SU-DHL-6 (cell line): Measurements from ENCODE around the gene ISG20.

Source experiments
- H2AFZ ChIP-seq: fragments of 200-600 bp; sonication (generic); 2 replicates; pipeline ENCODE4 v1.6.1; 2014; ENCODE audit warnings: low read depth, mild to moderate bottlenecking, moderate library complexity, mixed read lengths, antibody characterized with exemption, low read length; ENCODE audit not compliant: severe bottlenecking
- H3F3A ChIP-seq: fragments of 200-600 bp; shearing (Covaris generic); 2 replicates; pipeline ENCODE4 v1.6.0; 2016; ENCODE audit warnings: antibody characterized with exemption, mild to moderate bottlenecking; ENCODE audit not compliant: insufficient read depth
- H3K27ac ChIP-seq: fragments of 200-600 bp; sonication (generic); 2 replicates; pipeline ENCODE4 v1.5.1; 2016; ENCODE audit warnings: low read depth, mild to moderate bottlenecking, low read length, moderate library complexity, mixed read lengths
- H3K27me3 ChIP-seq: fragments of 200-600 bp; sonication (generic), shearing (Covaris generic); 2 replicates; pipeline ENCODE4 v1.6.0; 2014; ENCODE audit warnings: mild to moderate bottlenecking, low read length
- H3K36me3 ChIP-seq: fragments of 200-600 bp; sonication (generic); 2 replicates; pipeline ENCODE4 v1.6.1; 2014; ENCODE audit warnings: mild to moderate bottlenecking, low read length, mixed read lengths
- H3K4me2 ChIP-seq: fragments of 300-600, 200-600 bp; shearing (Covaris generic), sonication (generic); 2 replicates; pipeline ENCODE4 v1.6.0; 2014; ENCODE audit warnings: low read length, low read depth, mild to moderate bottlenecking; ENCODE audit not compliant: poor library complexity, severe bottlenecking
- H3K4me3 ChIP-seq: fragments of 200-600 bp; sonication (generic); 2 replicates; pipeline ENCODE4 v1.5.1; 2014; ENCODE audit warnings: antibody characterized with exemption, low read length, mild to moderate bottlenecking, mixed read lengths; ENCODE audit not compliant: insufficient read depth, poor library complexity, severe bottlenecking
- H3K79me2 ChIP-seq: fragments of 200-600 bp; sonication (generic); 2 replicates; pipeline ENCODE4 v1.6.1; 2014; ENCODE audit warnings: mild to moderate bottlenecking, low read length, moderate library complexity; ENCODE audit not compliant: insufficient read depth
- H3K9ac ChIP-seq: fragments of 200-600 bp; sonication (generic); 2 replicates; pipeline ENCODE4 v1.7.0; 2014; ENCODE audit warnings: mild to moderate bottlenecking, low read length
- H3K9me2 ChIP-seq: fragments of 200-600 bp; sonication (generic); replicated peaks from 2 replicates; pipeline ENCODE4 v1.6.1; 2014; ENCODE audit warnings: low read length; ENCODE audit not compliant: insufficient read depth
- H3K9me3 ChIP-seq: fragments of 200-600 bp; sonication (generic); 2 replicates; pipeline ENCODE4 v1.6.1; 2014; ENCODE audit warnings: low read length, mixed read lengths; ENCODE audit not compliant: insufficient read depth
- H4K20me1 ChIP-seq: fragments of 200-600 bp; sonication (generic); 2 replicates; pipeline ENCODE4 v1.6.1; 2014; ENCODE audit warnings: low read depth, mild to moderate bottlenecking, antibody characterized with exemption, low read length, moderate library complexity, mixed read lengths
- EZH2phosphoT487 ChIP-seq: fragments of 200-600 bp; sonication (generic), shearing (Covaris generic); conservative IDR thresholded peaks from 2 replicates; pipeline ENCODE4 v1.6.1; 2018; ENCODE audit warnings: mild to moderate bottlenecking, antibody characterized with exemption, low read length, moderate library complexity, mixed read lengths
- TF ChIP-seq, protein P1 (sequence below): fragments of 200-600 bp; sonication (generic); IDR thresholded peaks from one replicate; pipeline ENCODE4 v1.5.1; 2017; ENCODE audit warnings: antibody characterized with exemption, mild to moderate bottlenecking, low read length, moderate library complexity; ENCODE audit not compliant: insufficient read depth, poor library complexity, severe bottlenecking

ISG20 gene

DNA sequence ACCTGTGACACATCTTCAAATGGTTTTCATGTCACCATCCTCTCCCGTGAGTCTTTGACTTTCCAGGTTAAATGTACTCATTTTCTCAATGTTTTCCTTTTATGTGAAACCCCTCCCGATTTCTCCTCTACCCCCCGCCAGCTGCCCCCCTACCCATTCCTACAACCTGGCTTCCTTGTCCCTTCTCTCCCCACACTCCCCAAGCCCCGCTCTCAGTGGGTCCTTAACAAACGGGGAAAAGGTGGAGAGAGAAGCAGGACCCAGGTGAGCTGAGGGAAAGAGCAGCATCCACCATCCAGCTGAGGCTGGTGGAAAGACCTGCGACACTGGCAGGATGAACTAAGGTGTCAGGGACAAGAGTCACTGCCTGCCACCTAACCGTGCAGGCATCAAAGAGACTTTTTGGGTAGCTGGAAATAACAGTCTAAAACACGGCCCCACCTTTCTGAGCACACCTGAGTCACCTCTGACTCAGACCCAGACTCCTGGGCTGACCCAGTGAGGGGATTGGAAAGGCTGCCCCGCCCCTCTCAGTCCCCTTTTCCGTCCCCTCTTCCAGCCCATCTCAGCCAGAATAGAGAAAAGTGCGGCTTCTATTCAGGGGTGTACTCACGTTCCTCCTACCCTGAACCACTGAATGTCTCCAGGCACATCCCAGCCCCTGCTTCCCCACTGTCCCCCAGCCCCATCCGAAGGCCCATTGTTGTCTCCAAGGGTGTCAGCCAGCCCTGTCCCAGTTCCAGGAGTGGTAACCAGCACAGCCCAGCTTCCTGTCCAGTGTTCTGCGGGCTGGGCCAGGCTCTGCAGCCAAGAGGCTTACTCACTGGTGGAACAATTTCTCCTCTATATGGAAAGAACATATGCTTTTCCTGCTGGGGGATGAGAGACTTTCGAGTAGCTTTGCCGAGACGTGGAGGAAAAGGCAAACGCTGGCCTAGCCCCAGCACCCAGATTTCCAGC is 20.4 kb downstream of the ISG20 start:
- TF ChIP-seq, protein P1, sequence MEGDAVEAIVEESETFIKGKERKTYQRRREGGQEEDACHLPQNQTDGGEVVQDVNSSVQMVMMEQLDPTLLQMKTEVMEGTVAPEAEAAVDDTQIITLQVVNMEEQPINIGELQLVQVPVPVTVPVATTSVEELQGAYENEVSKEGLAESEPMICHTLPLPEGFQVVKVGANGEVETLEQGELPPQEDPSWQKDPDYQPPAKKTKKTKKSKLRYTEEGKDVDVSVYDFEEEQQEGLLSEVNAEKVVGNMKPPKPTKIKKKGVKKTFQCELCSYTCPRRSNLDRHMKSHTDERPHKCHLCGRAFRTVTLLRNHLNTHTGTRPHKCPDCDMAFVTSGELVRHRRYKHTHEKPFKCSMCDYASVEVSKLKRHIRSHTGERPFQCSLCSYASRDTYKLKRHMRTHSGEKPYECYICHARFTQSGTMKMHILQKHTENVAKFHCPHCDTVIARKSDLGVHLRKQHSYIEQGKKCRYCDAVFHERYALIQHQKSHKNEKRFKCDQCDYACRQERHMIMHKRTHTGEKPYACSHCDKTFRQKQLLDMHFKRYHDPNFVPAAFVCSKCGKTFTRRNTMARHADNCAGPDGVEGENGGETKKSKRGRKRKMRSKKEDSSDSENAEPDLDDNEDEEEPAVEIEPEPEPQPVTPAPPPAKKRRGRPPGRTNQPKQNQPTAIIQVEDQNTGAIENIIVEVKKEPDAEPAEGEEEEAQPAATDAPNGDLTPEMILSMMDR: no peak
- TF ChIP-seq EZH2phosphoT487: no peak

DNA sequence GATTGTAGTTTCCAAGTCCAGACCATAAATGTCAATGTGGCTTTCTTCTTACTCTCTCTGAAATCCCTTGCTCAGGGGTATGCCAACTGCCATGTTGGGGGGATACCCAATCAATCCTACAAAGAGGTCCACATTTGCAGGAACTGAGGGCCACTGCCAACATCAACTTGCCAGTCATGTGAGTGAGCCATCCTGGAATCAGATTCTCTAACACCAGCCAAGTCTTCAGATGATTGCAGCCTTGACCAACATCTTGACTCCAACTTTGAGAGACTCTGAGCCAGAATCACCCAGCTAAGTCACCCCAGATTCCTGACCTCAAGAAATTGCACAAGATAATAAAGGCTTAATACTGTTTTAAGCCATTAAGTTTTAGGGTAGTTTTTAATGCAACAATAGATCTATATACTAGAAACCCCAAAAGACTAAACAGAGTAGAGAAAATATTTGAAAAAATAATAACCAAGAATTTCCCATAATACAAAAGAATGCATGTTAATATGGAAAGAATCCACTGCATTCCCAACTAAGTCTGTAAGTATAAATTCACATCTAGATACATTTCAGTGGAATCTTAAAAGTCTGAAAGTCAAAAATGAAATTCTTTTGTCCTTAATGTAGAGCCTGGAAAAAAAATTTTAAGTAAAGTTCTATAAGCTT is 22.4 kb downstream of the ISG20 start:
- Histone ChIP-seq H4K20me1 (no peaks in the 10 kb centered on the region), H3K9me2 (no peaks in the 10 kb centered on the region), H2AFZ (no peak overlapping the region), H3K36me3 (no peaks in the 10 kb centered on the region), H3F3A (no peaks in the 10 kb centered on the region), H3K9ac (no peak overlapping the region), H3K9me3 (no peaks in the 10 kb centered on the region), H3K79me2 (no peaks in the 10 kb centered on the region), H3K4me3 (no peak overlapping the region), H3K4me2 (no peak overlapping the region), H3K27ac (no peak overlapping the region), H3K27me3 (no peaks in the 10 kb centered on the region)
- TF ChIP-seq, protein P1: no peak
- TF ChIP-seq EZH2phosphoT487: no peak

More for the DNA sequence above, 20.4 kb downstream of the ISG20 start:
- no peak overlapping the region for H3K27ac ChIP-seq
- H4K20me1 ChIP-seq: no peaks in the 10 kb centered on the region
- H3K9me2 ChIP-seq: no peaks in the 10 kb centered on the region
- no peak overlapping the region for H3K4me2 ChIP-seq
- no peaks in the 10 kb centered on the region for H3K36me3 ChIP-seq
- no peak overlapping the region for H3K9ac ChIP-seq
- H3K9me3 ChIP-seq: no peaks in the 10 kb centered on the region
- H3F3A ChIP-seq: no peaks in the 10 kb centered on the region
- H2AFZ ChIP-seq: no peak overlapping the region
- H3K79me2 ChIP-seq: no peaks in the 10 kb centered on the region
- no peaks in the 10 kb centered on the region for H3K27me3 ChIP-seq
- no peak overlapping the region for H3K4me3 ChIP-seq

GRCh38 chr15:88661761-88662556 is 23.1 kb downstream of the ISG20 start:
- H3K9ac ChIP-seq: no peak overlapping the region
- H2AFZ ChIP-seq: no peak overlapping the region
- no peaks in the 10 kb centered on the region for H3K36me3 ChIP-seq
- no peak overlapping the region for H3K4me2 ChIP-seq
- H3K27me3 ChIP-seq: no peaks in the 10 kb centered on the region
- no peak overlapping the region for H3K27ac ChIP-seq
- no peaks in the 10 kb centered on the region for H4K20me1 ChIP-seq
- no peaks in the 10 kb centered on the region for H3K79me2 ChIP-seq
- no peaks in the 10 kb centered on the region for H3K9me2 ChIP-seq
- no peak overlapping the region for H3K4me3 ChIP-seq
- no peak for TF ChIP-seq EZH2phosphoT487
- TF ChIP-seq, protein P1: no peak
- H3F3A ChIP-seq: no peaks in the 10 kb centered on the region
- no peaks in the 10 kb centered on the region for H3K9me3 ChIP-seq
